PFSK-1 (cell line): Measurements from ENCODE around the gene GOLPH3L.

Experiments used
- FOXP2 ChIP-seq: optimal IDR thresholded peaks from 2 replicates; pipeline ENCODE3; 2011; ENCODE audit warnings: borderline replicate concordance, control low read depth, inconsistent platforms; ENCODE audit not compliant: insufficient read depth; ENCODE audit errors: extremely low read length, extremely low read depth
- POLR2AphosphoS5 ChIP-seq: IDR thresholded peaks from 2 replicates; pipeline ENCODE4 v1.6.1; 2012; ENCODE audit warnings: low read depth, mild to moderate bottlenecking, control low read depth, low read length, moderate library complexity
- REST ChIP-seq, 2 experiments: IDR thresholded peaks; 2 replicates each; pipeline versions ENCODE4 v1.6.1 to v1.8.0; 2011 to 2012; ENCODE audit warnings: low read depth in 2 of 2, low read length in 2 of 2, control low read depth in 1 of 2, inconsistent platforms in 1 of 2, mild to moderate bottlenecking in 1 of 2, moderate library complexity in 1 of 2; ENCODE audit not compliant: insufficient read depth in 1 of 2
- SIN3A ChIP-seq: IDR thresholded peaks from 2 replicates; pipeline ENCODE4 v1.6.1; 2012; ENCODE audit warnings: mild to moderate bottlenecking, low read length, moderate library complexity, borderline replicate concordance; ENCODE audit not compliant: insufficient read depth
- TAF1 ChIP-seq: IDR thresholded peaks from 2 replicates; pipeline ENCODE4 v1.6.1; 2012; ENCODE audit warnings: low read length, control low read depth, borderline replicate concordance; ENCODE audit not compliant: insufficient read depth

Gene GOLPH3L

GRCh38 chr1:150609732-150610131 is 87.2 kb downstream of the GOLPH3L start:
- TF ChIP-seq REST (IDR thresholded peaks at IDR 0.05; ENCODE audit: insufficient read depth in 1 of 2, low read depth in 2 of 2, low read length in 2 of 2), result no peak
- TF ChIP-seq POLR2AphosphoS5, result no peak
- no peak for TF ChIP-seq FOXP2
- no peak for TF ChIP-seq TAF1
- no peak for TF ChIP-seq SIN3A

- TF ChIP-seq FOXP2 (no peak), TAF1 (no peak), POLR2AphosphoS5 (no peak)
These were observed 90.4 kb downstream of the GOLPH3L start for GRCh38 chr1:150606463-150607142.

GRCh38 chr1:150604226-150604588 is 92.7 kb downstream of the GOLPH3L start:
- no peak for TF ChIP-seq FOXP2
- TF ChIP-seq POLR2AphosphoS5, result no peak; the same call in 1 of the 2 replicates
- TF ChIP-seq TAF1, result no peak
- TF ChIP-seq SIN3A, result no peak
- TF ChIP-seq REST (IDR thresholded peaks at IDR 0.05; ENCODE audit: insufficient read depth in 1 of 2, low read depth in 2 of 2, low read length in 2 of 2), result no peak

GRCh38 chr1:150603711-150604110 is 93.2 kb downstream of the GOLPH3L start:
- no peak for TF ChIP-seq POLR2AphosphoS5

GRCh38 chr1:150601540-150601939 is 95.4 kb downstream of the GOLPH3L start:
- TF ChIP-seq POLR2AphosphoS5 (no peak), FOXP2 (no peak), TAF1 (no peak), SIN3A (no peak), REST (IDR thresholded peaks at IDR 0.05; ENCODE audit: insufficient read depth in 1 of 2, low read depth in 2 of 2, low read length in 2 of 2) (no peak)

GRCh38 chr1:150596976-150597375 is 100.0 kb downstream of the GOLPH3L start:
- no peak for TF ChIP-seq TAF1
- TF ChIP-seq SIN3A, result no peak
- TF ChIP-seq FOXP2, result no peak
- TF ChIP-seq POLR2AphosphoS5, result no peak
- no peak for TF ChIP-seq REST (IDR thresholded peaks at IDR 0.05; ENCODE audit: insufficient read depth in 1 of 2, low read depth in 2 of 2, low read length in 2 of 2)
